ENCODE measurements around the gene RIMKLA.

DNA sequence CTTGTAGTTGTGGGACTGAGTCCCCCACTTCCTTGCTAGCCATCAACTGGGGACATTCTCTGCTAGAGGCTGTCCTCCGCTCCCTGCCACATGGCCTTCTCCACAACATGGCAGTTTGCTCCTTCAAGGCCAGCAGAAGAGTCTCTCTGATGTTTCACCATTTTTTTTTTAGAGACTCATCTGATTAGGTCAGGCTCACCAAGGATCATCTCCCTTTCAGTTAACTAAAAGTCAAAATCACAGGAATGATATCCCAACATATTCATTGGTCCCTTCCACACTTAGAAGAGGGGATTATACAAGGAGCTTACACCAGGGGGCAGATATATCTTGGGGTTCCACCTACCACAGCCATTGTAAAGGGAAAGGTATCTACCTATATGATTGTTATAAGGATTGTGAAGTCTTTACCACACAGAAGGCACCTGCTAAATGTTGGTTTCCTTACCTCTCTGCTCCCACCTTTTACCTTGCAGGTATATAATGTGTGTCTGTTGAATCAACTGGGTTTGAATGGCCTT, 23.3 kb downstream of the RIMKLA start:
- TF ChIP-seq POLR2A (IDR thresholded peaks at IDR 0.05; ENCODE audit: low read depth, low read length) (no peak), POU2F2 (IDR thresholded peaks at IDR 0.05; ENCODE audit: low read depth, low read length) (no peak), SPI1 (IDR thresholded peaks at IDR 0.05; ENCODE audit: low read depth, low read length) (no peak), POLR2AphosphoS5 (IDR thresholded peaks at IDR 0.05; ENCODE audit: low read depth, low read length) (no peak), TAF1 (IDR thresholded peaks at IDR 0.05; ENCODE audit: low read depth, low read length) (no peak), PAX5 (IDR thresholded peaks at IDR 0.05; ENCODE audit: insufficient read depth, low read length, severe bottlenecking) (no peak)
